NAMALWA (cell line): ENCODE measurements around the gene KCTD8.
"Not testable (repeated sequence)": the region's sequence is repeated elsewhere in the genome, so short reads cannot be mapped to it uniquely, and the experiment has no call there.

Source experiments
- DNase-seq: peaks from one replicate; pipeline ENCODE4 v3.0.0-alpha.2; 2015; ENCODE audit warnings: low spot score

Gene KCTD8

DNA sequence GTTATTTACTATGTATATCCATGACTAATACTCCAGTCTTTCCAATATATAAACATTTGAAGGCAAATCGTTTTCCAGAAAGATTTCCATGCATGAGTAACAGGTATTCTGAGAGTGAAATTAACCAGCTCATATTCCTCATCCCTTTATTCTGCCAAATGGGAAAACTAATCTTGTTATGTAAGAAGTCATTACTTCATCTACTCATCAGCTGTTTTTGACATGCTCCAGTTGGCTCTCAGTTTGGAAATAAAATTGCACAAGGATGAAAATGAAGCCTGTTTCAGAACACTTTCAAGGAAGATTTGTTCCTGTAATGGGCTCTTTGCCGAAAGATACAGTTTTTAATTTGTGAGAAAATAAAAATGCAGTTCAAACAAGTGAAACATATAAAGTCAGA lies 121.9 kb downstream of the KCTD8 start:
- DNase-seq: no peak

DNA sequence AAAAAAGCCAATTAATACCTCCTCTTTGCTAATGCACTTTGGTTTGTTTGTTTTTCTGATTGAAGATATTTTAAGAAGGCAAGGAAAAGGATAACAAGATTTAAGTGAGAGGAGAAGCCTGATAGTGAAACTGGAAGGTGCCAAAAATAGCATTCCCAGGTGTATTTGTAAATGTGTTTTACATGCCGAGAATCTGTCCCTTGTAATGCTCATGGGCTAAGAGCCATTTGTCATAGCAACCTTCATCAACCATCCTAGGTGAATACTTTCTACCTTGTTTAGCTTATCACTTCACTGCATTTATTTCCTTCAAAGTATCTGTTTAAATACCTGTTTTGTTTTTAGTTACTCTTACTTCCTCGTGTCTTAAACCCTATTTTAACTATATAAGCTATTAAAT lies 127.8 kb downstream of the KCTD8 start:
- no peak for DNase-seq

DNA sequence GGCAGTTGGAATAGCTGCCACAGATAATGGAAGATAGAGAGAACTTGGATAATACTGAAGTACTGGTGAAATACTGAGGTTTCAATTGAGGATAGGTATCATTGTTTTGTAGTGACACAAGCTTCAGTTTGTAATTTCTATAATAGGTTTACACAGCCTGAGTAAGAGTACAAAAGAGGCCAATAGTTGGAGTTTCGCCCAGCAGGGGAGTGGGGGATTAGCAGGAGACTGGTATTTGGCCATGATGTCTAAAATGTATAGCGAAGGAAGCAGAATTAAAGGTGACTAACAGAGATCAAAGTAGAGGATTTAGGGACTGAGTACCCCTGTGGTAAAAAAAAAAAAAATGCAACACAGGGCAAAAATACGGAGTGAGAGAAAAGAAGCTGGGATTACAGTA lies 129.5 kb downstream of the KCTD8 start:
- DNase-seq: no peak

DNA sequence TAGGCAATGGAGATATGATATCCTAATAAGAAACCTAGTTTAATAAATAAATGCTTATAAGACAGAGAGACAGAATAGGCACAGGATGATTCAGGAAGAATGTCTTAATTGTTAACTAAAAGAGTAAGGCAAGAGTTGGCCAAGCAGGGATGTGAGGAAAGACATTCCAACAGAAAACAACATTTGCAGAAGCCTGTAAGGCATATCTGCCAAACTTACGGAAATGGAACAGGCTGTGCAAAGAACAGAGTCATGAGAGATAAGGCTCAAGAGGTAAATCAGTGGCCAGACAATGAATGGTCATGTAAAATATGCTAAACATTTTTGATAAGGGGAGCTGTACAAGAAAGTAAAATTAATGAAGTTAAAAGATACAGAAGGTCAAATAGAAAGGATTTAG lies 134.9 kb downstream of the KCTD8 start:
- DNase-seq: no peak

DNA sequence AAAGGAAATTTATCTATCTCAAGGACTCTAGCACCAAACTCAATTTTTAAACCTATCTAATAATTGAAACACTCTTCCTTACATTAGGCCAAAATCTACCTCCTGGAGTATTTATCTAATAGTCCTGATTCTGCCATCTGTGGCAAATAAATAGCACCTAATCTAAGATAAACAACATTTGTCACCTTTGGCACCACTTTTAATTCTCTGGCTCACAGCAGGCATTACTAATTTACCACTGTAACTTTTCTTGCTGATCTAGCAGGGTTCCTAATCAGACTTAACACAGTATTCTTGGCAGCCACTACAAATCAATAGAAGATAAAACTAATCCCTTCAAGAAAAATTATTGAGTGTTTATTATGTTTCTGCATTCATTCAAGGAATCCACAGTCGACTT lies 161.1 kb downstream of the KCTD8 start:
- no peak for DNase-seq

DNA sequence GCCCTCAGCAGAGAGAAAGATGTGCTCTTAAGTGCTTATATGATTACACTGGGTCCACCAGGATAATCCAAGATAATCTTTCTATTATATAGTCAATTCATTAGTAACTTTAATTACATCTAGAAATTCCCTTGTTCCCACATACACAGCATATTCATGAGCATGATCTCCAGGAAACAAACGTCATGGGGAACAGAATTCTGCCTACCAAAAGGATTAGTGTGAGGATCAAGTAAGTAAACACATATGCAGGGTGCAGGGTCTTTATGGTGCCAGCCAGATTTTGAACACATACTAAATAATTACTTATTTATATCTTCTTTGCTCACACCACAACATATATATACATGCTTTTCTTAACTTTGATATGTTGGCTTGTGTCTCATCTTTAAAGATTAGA lies 169.1 kb downstream of the KCTD8 start:
- no peak for DNase-seq

DNA sequence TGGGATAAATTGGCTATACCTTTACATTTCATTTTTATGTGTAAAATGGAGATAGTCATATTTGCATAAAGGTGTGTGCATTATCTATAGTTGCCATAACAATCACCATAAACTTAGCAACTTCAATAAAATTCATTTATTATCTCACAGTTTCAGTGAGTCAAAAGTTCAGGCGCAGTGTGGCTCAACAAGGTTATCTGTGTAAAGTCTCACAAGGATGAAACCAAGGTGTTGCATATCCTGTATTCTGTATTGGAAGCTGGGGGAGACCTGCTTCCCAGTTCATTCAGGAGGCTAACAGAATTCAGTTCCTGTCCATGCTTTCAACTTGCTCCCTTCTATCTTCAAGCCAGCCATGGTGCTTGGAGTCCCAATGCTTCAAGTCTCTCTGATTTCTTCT lies 169.5 kb downstream of the KCTD8 start:
- DNase-seq: no peak

DNA sequence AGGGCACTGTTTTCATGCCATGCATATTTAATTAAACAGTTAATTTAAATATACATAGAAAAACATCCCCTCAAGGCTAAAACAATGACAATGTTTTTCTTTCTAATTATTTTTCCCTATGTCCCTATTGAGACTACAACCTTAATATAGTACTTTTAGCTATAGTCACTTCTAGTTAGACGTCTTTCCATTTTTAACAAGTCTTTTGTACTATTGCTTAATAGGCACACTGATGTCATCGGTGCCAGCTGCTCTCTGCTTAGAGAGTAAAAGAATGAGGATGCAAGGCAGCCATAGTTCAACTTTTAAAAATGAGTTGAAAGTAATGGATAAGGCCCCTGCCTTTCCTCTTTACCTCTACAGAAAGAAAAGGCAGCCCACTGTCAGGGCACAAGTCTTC lies 191.1 kb downstream of the KCTD8 start:
- no peak for DNase-seq

DNA sequence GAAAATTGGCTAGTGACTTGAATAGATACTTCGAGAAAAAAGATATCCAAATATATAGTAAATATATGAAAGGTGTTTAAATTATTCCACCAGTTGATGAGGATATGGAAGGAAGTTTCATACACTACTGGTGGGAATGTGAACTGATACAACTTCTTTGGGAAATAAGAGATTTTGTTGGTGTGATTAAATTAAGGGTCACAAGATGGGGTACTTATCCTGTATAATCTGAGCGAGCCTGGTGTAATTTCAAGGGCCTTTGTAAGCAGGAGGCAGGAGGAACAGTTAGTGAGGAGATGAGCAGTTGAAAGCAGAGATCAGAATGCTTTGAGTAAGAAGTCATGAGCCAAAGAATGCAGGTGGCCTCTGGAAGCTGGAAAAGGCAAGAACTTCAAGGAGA lies 192.2 kb downstream of the KCTD8 start:
- DNase-seq: no peak

DNA sequence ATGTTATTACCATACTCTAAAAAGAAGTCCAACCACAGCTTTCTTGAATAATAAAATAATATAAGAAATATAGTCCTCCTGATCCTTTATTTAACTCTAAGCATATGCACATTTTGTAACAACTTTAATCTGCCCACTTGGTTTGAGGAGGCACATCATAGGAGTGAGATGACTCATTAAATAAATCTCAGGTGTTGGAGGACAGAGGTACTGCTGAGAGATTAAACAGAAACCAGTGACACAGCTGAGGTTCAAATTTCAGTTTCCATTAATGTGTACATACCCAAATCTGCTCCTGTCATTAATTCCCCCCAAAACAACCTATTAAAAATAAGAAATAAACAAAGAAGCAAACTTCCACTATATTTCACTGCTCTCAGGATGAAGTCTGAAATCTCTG lies 211.0 kb downstream of the KCTD8 start:
- DNase-seq: no peak

DNA sequence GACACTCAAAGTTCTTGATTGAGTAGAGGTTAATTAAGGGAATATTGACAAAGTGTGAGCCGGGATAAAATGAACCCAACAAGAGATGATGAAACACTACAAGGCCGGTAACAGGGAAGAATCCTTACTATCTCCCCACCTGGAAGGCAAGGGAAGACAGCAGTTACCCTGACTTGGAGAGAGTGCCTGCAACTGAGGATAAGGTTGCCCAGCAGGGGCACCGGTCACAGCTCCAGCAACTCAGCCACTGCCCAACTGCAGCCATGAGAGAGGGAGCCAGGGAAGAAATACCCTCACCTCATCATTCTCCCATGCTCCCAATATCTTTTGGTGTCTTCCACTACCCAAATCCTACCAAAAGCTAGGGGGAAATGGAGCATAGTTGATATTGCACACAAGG lies 212.7 kb downstream of the KCTD8 start:
- no peak for DNase-seq

DNA sequence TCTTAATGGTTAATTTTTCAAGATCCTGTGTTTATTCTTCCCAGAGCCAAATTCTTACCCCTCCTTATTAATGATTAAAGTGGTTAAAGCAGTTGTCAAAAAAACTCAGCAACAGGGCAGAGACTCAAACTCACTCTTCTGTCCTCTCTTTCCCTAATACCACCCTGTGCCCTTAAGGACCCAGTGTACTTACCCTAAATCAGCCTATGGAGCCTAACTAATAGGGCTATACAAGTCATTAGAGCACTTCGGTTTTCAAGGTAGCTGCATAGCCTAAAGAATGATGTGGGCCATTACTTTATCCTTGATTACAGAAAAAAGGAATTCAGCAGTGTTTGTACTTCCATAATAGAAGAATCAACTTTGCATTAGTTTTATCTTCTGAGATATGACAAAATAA lies 216.3 kb downstream of the KCTD8 start:
- DNase-seq: no peak

DNA sequence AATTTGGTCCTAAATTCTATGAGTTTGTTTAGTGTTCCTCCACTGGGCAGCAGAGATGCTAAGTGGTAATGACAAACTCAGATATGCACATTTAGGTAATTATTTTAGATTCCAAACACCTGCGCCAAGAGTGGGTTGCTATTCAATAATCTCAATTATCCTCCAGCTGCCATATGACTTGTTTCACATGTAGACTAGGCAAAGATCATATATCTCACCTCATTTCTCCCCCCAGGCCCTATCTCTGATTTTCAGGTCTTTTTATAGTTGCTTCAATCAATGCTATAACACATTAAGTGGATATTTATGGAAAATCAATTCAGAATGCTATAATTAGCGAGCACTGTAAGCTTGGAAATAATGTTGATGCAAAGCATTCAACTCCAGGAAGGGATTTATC lies 217.6 kb downstream of the KCTD8 start:
- DNase-seq: no peak

DNA sequence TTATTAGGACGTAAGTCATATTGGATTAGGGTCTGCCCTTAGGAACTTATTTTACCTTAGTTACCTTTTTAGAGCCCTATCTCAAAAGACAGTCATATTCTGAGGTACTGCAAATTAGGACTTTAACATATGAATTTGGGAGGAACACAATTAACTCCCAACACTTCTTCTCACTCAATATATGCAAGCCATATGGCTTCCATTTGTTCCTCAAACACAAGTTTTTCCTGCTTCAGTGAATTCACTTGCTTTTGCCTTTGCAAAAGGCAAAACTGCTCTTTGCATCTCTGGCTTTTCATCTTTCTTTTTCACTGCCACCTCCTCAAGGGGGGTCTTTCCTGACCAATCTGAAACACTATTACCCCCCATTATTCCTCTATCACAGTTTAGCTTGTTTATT lies 220.3 kb downstream of the KCTD8 start:
- no peak for DNase-seq

DNA sequence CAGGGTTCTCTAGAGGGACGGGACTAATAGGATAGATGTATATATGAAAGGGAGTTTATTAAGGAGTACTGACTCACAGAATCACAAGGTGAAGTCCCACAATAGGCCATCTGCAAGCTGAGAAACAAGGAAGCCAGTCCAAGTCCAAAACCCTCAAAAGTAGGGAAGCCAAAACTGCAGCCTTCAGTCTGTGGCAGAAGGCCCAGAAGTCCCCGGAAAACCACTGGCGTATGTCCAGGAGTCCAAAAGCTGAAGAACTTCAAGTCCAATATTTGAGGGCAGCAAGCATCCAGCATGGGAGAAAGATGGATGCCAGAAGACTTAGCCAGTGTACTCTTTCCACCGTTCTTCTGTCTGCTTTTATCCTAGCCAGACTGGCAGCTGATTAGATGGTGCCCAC lies 227.2 kb downstream of the KCTD8 start:
- no peak for DNase-seq

DNA sequence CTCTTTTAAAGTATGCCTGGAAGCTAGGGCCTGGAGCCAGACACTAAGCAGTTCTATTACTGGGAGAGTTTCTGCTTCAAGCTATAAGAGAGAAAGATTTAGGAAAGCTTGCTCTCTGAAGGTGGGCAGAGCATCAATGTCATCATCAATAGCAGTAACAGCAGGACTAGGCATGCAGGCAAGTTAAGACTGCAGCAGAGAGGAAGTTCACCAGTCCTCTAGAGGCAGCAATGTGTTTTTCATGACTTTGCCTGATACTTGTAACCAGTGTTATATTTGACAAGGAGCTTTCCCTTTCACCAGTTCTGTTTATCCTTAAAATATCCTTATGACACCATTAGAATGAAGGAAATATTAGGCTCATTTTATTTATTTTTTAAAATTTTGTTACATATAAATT lies 237.9 kb downstream of the KCTD8 start:
- DNase-seq: no peak

DNA sequence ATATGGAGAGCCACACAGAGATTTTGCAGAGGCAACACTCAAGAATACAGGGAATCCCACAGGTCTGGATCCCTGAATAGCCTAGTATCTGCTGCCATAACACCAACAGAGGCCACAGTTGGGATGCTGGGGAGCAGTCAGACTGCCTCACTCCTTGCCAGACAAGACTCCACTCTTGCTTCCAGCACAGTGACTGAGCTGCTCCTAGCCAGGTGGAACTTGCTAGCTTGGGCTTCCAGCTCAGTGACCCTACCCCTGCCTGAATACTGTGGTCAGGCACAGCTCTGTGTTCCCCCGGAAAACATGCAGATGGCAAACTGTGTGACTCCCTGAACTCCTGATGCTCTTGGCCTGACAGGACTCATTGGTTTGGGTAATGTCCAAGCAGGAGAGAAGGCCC lies 251.8 kb downstream of the KCTD8 start:
- DNase-seq: no peak

DNA sequence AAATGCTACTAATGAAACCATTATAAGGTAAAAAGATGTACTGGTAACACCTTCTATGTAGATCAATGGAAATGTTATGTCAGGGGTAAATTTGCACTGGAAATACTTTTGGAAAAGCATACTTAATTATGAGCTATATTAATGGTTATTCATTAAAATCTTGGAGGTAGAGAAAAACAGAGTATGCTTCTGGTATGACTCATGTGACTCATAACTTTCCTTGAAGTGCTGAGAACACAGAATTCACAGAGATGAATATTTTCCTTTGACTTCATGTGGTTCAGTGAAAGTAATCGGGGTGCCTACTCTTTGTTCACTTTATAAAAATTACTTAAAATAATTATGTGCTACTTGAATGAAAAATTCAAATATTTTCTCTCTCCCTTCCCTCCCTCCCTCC lies 254.2 kb downstream of the KCTD8 start:
- DNase-seq: no peak

DNA sequence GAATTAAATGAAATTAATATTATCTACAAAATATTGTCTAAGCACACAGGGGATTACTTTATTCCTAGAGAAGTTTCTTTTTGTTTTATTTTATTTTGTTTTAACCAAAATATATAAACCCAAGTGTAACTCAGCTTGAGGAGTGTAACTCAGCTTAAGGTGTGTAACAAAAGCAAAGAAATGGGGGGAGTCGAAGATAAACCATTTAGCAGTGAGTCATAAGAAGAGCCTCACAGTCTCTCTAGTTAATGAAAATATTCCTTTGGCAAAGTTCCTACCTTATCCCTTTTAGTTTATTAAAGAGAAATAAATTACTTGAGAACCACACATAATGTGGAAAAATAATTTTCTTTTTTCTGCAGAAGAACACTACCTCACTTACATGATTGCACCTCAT lies 261.8 kb downstream of the KCTD8 start:
- no peak for DNase-seq

DNA sequence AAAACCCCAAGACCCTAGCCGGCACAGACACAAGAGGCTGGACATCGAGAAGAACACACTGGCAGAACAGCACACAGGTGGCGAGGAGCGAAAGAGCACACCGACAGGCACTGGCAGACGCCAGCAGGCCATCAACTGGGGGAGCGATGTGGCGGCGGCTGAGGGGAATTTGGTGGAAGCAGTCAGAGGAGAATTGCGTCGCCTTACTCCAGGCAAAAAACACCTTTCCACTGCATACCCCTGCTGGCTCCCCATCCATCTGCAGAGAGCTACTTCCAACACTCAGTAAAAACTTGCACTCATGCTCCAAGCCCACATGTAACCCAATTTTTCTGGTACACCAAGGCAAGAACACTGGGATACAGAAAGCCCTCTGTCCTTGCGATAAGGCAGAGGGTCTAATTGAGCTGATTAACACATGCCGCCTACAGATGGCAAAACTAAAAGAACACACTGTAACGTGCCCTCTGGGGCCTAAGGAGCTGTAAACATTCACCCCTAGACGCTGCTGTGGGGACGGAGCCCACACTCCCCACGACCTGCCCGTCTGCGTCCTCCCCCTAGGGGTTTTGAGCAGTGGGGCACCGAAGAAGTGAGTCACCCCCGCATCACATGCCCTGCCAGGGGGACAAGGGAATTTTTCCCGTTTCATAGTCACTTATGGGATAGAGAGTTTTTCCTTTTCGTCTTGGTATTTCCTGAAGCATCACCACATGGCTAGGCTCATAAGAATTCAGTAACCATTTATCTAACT lies 262.3 kb downstream of the KCTD8 start:
- DNase-seq: peak; percentile 14

DNA sequence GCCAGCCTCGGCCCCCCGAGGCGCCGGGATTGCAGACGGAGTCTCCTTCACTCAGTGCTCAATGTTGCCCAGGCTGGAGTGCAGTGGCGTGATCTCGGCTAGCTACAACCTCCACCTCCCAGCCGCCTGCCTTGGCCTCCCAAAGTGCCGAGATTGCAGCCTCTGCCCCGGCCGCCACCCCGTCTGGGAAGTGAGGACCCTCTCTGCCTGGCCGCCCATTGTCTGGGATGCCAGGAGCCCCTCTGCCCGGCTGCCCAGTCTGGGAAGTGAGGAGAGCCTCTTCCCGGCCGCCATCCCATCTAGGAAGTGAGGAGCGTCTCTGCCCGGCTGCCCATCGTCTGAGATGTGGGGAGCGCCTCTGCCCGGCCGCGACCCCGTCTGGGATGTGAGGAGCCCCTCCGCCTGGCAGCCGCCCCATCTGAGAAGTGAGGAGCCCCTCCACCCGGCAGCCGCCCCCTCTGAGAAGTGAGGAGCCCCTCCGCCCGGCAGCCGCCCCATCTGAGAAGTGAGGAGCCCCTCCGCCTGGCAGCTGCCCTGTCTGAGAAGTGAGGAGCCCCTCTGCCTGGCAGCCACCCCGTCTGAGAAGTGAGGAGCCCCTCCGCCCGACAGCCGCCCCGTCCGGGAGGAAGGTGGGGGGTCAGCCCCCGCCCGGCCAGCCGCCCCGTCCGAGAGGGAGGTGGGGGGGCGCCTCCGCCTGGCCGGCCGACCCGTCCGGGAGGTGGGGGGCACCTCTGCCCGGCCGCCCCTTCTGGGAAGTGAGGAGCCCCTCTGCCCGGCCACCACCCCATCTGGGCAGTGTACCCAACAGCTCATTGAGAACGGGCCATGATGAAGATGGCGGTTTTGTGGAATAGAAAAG lies 266.9 kb downstream of the KCTD8 start:
- DNase-seq: not testable (repeated sequence)

DNA sequence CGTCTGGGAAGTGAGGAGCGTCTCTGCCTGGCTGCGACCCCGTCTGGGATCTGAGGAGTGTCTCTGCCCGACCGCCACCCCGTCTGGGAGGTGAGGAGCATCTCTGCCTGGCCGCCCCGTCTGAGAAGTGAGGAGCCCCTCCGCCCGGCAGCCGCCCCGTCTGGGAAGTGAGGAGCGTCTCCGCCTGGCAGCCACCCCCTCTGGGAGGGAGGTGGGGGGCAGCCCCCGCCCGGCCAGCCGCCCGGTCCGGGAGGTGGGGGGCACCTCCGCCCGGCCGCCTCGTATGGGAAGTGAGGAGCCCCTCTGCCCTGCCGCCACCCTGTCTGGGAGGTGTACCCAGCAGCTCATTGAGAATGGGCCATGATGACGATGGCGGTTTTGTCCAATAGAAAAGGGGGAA lies 280.8 kb downstream of the KCTD8 start:
- DNase-seq: not testable (repeated sequence)

DNA sequence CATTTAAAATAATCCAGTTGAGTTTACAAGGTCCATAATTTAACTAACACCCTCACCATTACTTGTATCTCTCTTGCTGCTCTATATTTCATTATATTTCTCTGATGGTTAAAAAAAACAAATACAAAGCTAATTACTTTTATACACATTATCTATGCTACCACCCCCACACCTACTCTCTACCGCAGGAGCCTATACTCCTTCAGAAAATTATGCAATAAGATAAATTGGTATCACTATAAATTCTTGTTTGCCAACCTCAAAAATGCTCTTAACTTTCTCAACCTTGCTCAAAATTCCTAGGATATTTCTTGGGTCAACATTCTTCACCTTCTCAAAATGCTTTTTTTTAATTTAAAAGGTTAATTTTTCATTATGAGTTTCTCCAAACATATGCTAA lies 282.7 kb downstream of the KCTD8 start:
- DNase-seq: no peak
